Measurements from ENCODE around the gene TRIM3. TPM values are rescaled to one million over a fixed set of nuclear protein-coding genes. Genes with fewer than 3 reads are reported as not detected.

The TRIM3 gene
- total RNA-seq, 1 donor from 2014 or later, result 18.9 TPM

DNA sequence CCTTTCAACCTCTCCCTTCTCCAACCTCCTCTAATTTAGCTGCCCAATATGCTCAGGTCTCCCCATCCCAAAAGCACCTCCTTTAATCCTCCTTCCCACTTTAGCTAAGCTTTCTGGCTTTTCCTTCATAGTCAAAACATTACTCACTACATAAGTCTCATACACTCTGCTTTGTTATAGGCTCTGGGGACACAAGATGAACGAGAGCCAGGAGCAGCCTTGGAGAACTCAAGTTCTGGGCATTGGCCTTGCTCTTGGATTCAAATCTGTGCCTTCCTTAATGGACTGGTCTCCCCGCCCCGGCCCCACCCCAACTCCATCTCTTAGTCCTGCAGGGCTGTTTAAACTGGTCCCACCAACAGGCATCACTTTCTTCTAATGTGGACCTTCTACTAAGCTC lies 21.5 kb downstream of the TRIM3 start:
- no peak for DNase-seq
- intact Hi-C loops (cut with DNase I), result no loop called here

DNA sequence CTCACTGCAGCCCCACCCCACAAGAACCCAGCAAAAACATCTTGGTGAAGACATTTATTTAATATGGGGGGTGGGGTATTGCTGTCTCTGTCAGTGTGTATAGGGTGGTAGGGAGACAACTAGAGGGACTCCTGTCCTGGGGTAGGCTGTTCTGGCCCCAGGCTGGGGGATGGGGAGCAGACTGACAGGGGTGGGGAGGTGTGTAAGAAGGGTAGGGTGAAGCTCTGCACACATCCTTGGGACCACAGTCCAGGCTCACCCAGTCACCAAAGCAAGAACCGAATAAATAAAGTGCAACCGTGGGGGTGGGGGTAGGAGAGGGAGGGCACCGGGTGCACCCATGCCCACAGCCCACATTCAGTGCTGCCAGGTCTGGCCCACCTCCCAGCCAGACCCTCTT lies 25.2 kb downstream of the TRIM3 start:
- intact Hi-C loops (cut with DNase I), result no loop called here
- TF ChIP-seq, protein P1, sequence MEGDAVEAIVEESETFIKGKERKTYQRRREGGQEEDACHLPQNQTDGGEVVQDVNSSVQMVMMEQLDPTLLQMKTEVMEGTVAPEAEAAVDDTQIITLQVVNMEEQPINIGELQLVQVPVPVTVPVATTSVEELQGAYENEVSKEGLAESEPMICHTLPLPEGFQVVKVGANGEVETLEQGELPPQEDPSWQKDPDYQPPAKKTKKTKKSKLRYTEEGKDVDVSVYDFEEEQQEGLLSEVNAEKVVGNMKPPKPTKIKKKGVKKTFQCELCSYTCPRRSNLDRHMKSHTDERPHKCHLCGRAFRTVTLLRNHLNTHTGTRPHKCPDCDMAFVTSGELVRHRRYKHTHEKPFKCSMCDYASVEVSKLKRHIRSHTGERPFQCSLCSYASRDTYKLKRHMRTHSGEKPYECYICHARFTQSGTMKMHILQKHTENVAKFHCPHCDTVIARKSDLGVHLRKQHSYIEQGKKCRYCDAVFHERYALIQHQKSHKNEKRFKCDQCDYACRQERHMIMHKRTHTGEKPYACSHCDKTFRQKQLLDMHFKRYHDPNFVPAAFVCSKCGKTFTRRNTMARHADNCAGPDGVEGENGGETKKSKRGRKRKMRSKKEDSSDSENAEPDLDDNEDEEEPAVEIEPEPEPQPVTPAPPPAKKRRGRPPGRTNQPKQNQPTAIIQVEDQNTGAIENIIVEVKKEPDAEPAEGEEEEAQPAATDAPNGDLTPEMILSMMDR (IDR thresholded peaks at IDR 0.05), result no peak
- Histone ChIP-seq H3K4me1 (no peaks in the 10 kb centered on the region), H3K4me3 (no peak overlapping the region), H3K9me3 (no peaks in the 10 kb centered on the region), H3K36me3 (peaks cover 57% of the 10 kb centered on the region), H3K27me3 (ENCODE audit: low read depth) (no peaks in the 10 kb centered on the region), H3K27ac (no peak overlapping the region)
- DNase-seq (no peak), ATAC-seq (no peak)

More for the DNA sequence above, 21.5 kb downstream of the TRIM3 start:
- H3K9me3 ChIP-seq, result no peaks in the 10 kb centered on the region
- peaks cover 94% of the 10 kb centered on the region for H3K36me3 ChIP-seq
- no peak for ATAC-seq
- H3K27ac ChIP-seq, result no peak overlapping the region
- H3K27me3 ChIP-seq (ENCODE audit: low read depth), result no peaks in the 10 kb centered on the region
- TF ChIP-seq, protein P1 (IDR thresholded peaks at IDR 0.05), result no peak
- H3K4me1 ChIP-seq, result no peaks in the 10 kb centered on the region
- no peak overlapping the region for H3K4me3 ChIP-seq

DNA sequence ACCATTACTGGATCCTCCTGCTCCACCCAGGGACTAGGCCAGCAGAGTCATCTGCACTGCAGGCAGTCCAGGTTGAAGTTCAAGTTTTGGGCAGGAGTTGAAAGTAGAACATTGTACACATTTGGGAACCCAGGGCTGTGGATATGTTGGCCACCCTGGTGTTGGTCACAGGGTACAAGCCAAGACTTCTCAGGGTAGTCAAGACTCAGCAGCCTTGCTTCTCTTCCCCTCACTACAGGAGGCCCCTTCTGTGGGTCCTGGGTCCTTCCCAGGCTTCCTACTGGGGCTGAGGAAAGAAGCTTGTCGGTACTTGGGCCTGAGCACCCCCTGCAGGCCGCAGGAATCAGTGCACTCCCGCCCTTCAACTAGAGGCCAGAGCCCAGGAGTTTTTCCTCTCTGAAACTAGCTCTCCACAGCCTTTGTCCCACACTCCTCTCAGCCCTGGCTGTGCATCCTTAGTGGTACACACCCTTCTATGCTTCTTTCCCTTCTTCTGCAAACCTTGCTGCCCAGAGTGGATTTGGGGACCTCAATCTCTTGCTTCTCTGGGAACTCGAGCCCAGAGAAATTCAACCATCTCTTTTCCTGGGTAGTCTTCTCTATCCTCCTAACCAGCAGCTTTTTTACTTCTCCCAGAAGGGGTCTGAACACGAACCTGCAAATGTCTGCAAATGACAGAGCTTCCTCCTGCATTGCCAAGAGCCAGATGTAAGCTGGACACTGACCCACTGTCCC lies 30.3 kb downstream of the TRIM3 start:
- Histone ChIP-seq H3K27me3 (ENCODE audit: low read depth) (no peaks in the 10 kb centered on the region), H3K27ac (no peak overlapping the region), H3K9me3 (no peaks in the 10 kb centered on the region), H3K4me3 (no peak overlapping the region), H3K4me1 (peaks cover 16% of the 10 kb centered on the region), H3K36me3 (peaks cover 6% of the 10 kb centered on the region)
- TF ChIP-seq, protein P1 (IDR thresholded peaks at IDR 0.05), result peak; percentile 88
- peak; percentile 62 for DNase-seq
- ATAC-seq, result peak; percentile 84 to 87
- intact Hi-C loops (cut with DNase I), result loop anchor here (5.0 kb wide), 1 partner anchor 66 kb away; no protein-coding TSS in a partner anchor

DNA sequence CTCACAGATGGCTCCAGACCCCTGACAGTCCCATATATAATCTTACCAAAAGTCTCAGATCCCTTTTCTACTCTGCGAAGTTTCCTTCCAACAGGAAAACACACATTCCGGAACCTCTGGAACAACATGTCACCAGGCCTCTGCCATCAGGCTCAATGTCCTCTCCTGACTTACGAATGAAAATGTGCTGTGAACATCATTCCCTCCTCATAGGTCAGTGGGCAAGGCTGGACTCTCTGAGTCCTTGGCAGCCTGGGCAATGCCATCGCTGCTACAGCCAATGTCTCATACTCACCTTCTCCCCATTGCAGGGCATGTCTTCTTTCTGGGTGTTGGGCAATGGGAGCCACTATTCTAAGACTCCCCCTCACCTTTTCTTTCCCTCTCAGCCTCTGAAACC lies 31.3 kb downstream of the TRIM3 start:
- no peak overlapping the region for H3K27ac ChIP-seq
- no peaks in the 10 kb centered on the region for H3K27me3 ChIP-seq (ENCODE audit: low read depth)
- no peaks in the 10 kb centered on the region for H3K9me3 ChIP-seq
- ATAC-seq (no peak), DNase-seq (no peak)
- peaks cover 16% of the 10 kb centered on the region for H3K4me1 ChIP-seq
- no peak overlapping the region for H3K4me3 ChIP-seq
- TF ChIP-seq, protein P1 (IDR thresholded peaks at IDR 0.05), result no peak
- intact Hi-C loops (cut with DNase I), result loop anchor here (5.0 kb wide), 1 partner anchor 65 kb away; no protein-coding TSS in a partner anchor
- peaks cover 2% of the 10 kb centered on the region for H3K36me3 ChIP-seq

DNA sequence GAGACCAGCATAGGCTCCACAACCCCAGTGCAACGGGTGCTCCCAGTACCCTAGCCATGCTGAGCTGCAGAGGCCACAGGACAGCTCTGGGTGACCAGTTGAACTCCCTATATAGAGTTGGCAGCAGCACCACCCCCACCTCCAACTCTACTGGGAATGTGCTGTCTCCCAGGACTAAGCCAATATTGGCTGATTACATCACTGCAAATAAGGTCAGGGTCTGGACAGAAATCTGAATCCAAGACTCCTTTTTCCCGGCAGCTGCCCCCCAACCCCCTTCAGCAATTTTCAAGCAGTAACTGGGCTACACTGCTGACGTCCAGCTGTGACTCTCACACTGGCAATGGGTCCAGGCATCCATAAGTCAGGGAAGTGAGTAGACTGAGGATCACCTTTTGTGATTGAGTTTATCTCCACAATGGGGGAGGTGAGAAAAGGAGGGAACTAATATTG lies 32.8 kb downstream of the TRIM3 start, which contains the start of gene HPX:
HPX (minus strand) TSS at position 82 of the 453 bp plus-strand sequence; CDS start at position 58, 24 bp downstream.
- intact Hi-C loops (cut with DNase I), result loop anchor here (5.0 kb wide), 1 partner anchor 64 kb away; no protein-coding TSS in a partner anchor
- H3K9me3 ChIP-seq, result no peaks in the 10 kb centered on the region
- TF ChIP-seq, protein P1 (IDR thresholded peaks at IDR 0.05), result no peak
- no peaks in the 10 kb centered on the region for H3K36me3 ChIP-seq
- no peak for ATAC-seq
- DNase-seq, result no peak
- peaks cover 16% of the 10 kb centered on the region for H3K4me1 ChIP-seq
- no peaks in the 10 kb centered on the region for H3K27me3 ChIP-seq (ENCODE audit: low read depth)
- no peak within 1 kb of the TSS for H3K27ac ChIP-seq
- H3K4me3 ChIP-seq, result no peak within 1 kb of the TSS
